AG04450 (cell line): ENCODE measurements around the gene TIMM10B. TPM values are rescaled to one million over a fixed set of nuclear protein-coding genes. Genes with fewer than 3 reads are reported as not detected.
A peak's percentile ranks its signal among the peaks of the same experiment; 100 is the strongest.

Experiments used
- CTCF ChIA-PET: fragments of 300-600, 350-600 bp; formaldehyde crosslinking; extraction: SDS; loops from one replicate; lab custom pipeline; 2022; ENCODE audit warnings: antibody characterized with exemption, inconsistent platforms; lab: Charles Lee
- POLR2A ChIA-PET: fragments of 350-600 bp; formaldehyde crosslinking; extraction: SDS; loops from one replicate; lab custom pipeline; 2021; ENCODE audit warnings: antibody characterized with exemption, inconsistent platforms; lab: Yijun Ruan, JAX
- DNase-seq: peaks from one replicate; pipeline ENCODE4 v3.0.0-alpha.2; 2011; ENCODE audit warnings: low read depth, low spot score
- H3K27ac ChIP-seq: one replicate; pipeline ENCODE4 v1.5.1; 2012; ENCODE audit warnings: low read depth, low read length, control low read depth
- H3K27me3 ChIP-seq: one replicate; pipeline ENCODE4 v1.6.0; 2012; ENCODE audit warnings: low read length; ENCODE audit not compliant: control insufficient read depth, insufficient read depth
- H3K4me3 ChIP-seq: 2 replicates; pipeline ENCODE4 v1.5.1; 2011; ENCODE audit warnings: mild to moderate bottlenecking, low read depth, low read length, control low read depth
- H3K9me3 ChIP-seq: 2 replicates; pipeline ENCODE4 v1.5.1; 2012; ENCODE audit warnings: low read length; ENCODE audit not compliant: control insufficient read depth, insufficient read depth
- polyA plus RNA-seq: library from polyadenylated mRNA; depleted of rRNA; stranded (reverse); fragments of >200 nt; gene quantifications from 2 replicates; pipeline ENCODE4 v1.2.3, GENCODE V29; 2011
- TF ChIP-seq, protein P1 (sequence below): IDR thresholded peaks from 2 replicates; pipeline ENCODE4 v1.5.1; 2011; ENCODE audit warnings: low read depth, low read length, control low read depth, inconsistent platforms

The TIMM10B gene
- polyA plus RNA-seq, 1 experiment: 33.1 TPM

GRCh38 chr11:6480299-6480914 lies 894 bp upstream of the TIMM10B start:
- TF ChIP-seq, protein P1, sequence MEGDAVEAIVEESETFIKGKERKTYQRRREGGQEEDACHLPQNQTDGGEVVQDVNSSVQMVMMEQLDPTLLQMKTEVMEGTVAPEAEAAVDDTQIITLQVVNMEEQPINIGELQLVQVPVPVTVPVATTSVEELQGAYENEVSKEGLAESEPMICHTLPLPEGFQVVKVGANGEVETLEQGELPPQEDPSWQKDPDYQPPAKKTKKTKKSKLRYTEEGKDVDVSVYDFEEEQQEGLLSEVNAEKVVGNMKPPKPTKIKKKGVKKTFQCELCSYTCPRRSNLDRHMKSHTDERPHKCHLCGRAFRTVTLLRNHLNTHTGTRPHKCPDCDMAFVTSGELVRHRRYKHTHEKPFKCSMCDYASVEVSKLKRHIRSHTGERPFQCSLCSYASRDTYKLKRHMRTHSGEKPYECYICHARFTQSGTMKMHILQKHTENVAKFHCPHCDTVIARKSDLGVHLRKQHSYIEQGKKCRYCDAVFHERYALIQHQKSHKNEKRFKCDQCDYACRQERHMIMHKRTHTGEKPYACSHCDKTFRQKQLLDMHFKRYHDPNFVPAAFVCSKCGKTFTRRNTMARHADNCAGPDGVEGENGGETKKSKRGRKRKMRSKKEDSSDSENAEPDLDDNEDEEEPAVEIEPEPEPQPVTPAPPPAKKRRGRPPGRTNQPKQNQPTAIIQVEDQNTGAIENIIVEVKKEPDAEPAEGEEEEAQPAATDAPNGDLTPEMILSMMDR: no peak
- no peaks in the 10 kb centered on the region; the same call in 1 of the 2 replicates for H3K9me3 ChIP-seq
- ChIA-PET POLR2A (no interaction called here), CTCF (no interaction called here)
- peak overlapping the region; percentile 90 for H3K27ac ChIP-seq
- peak overlapping the region; percentile 97 for H3K4me3 ChIP-seq
- no peak for DNase-seq
- H3K27me3 ChIP-seq: no peaks in the 10 kb centered on the region

GRCh38 chr11:6481924-6482275 lies 599 bp downstream of the TIMM10B start:
- Histone ChIP-seq H3K27me3 (no peaks in the 10 kb centered on the region), H3K9me3 (no peaks in the 10 kb centered on the region; the same call in 1 of the 2 replicates), H3K4me3 (peak overlapping the region; percentile 97), H3K27ac (peak overlapping the region; percentile 94)
- DNase-seq: no peak
- TF ChIP-seq, protein P1: no peak
- ChIA-PET CTCF (interaction anchor here (0.7 to 2.7 kb wide), 5 partner anchors 14 to 201 kb away, joined by 3 to 25 read pairs (median 4); partner anchors contain the start of gene MRPL17), POLR2A (interaction anchor here (0.7 to 1.9 kb wide), 6 partner anchors 9 to 162 kb away, joined by 3 to 6 read pairs (median 4); partner anchors contain the start of genes CAVIN3, SMPD1, TAF10 and TRIM3)

DNA sequence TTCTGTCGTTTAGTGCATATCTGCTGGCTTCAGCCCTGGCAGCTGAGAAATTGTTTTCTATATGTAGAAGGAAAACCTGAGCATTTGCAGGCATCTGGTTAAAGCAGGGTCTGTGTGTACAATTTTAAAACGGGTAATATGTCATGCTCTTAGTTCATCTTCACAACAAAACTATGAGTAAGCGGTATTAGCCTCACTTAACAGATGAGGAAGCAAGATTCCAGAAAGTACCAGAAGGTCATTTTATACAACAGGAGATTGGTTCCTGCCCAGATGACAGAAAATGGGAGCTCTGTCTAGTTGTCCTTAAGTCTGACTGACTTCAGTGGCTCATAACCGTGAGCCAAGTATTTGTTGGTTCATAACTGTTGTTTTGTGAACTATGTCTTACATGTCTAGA lies 1.1 kb downstream of the TIMM10B start:
- no peak for DNase-seq
- TF ChIP-seq, protein P1: no peak
- Histone ChIP-seq H3K9me3 (no peaks in the 10 kb centered on the region; the same call in 1 of the 2 replicates), H3K27me3 (no peaks in the 10 kb centered on the region), H3K4me3 (peak overlapping the region; percentile 97), H3K27ac (no peak overlapping the region)
- ChIA-PET CTCF (interaction anchor here (0.7 to 2.7 kb wide), 4 partner anchors 14 to 201 kb away, joined by 3 to 25 read pairs (median 5); partner anchors contain the start of gene MRPL17), POLR2A (interaction anchor here (1.7 to 1.9 kb wide), 2 partner anchors 92 to 103 kb away, joined by 4 to 6 read pairs; partner anchors contain the start of gene SMPD1)

DNA sequence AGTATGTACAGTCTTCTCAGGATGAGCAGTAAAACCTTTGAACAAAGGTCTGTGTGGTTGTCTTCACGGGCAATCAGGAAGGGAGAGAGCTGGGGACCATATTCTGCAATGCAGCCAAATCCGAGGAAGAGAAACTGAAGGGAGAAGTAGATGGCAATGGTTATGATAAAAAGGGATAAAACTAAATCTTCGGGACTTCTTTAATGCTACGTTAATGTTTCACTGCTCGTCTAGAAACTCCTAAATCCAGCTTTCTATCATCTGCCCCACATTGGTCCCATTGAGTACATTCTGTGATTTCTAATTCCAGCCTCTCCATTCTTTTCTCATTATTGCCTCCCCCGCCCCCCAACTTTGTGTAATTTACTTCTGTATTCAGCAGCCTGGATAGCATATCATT lies 1.7 kb downstream of the TIMM10B start:
- TF ChIP-seq, protein P1: no peak
- no peak for DNase-seq
- Histone ChIP-seq H3K9me3 (no peaks in the 10 kb centered on the region; the same call in 1 of the 2 replicates), H3K4me3 (no peak overlapping the region), H3K27ac (no peak overlapping the region), H3K27me3 (no peaks in the 10 kb centered on the region)
- POLR2A ChIA-PET: no interaction called here
- CTCF ChIA-PET: interaction anchor here (1.1 to 2.7 kb wide), 2 partner anchors 104 to 200 kb away, joined by 3 to 25 read pairs; partner anchors contain the start of gene MRPL17

DNA sequence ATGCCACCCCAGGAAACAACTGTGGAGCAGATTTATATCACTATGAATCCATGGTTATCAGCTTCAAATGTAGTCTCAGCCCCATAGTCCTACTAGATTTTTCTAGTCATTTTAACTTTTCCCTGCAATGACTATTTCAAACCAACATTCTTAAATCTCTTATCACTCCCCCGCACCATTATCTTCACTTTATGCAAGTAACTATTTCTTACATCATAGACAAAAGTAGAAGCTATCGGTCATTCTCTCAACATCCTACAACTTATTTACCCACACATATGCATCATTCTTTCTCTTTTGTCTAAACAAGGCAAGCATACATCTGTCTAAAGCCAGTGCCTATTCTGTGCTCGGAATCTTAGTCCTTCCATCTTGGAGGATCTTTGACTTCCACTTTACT lies 4.4 kb downstream of the TIMM10B start:
- Histone ChIP-seq H3K4me3 (no peak overlapping the region), H3K27ac (no peak overlapping the region), H3K27me3 (no peaks in the 10 kb centered on the region), H3K9me3 (no peaks in the 10 kb centered on the region; the same call in 1 of the 2 replicates)
- no peak for DNase-seq
- TF ChIP-seq, protein P1: no peak
- POLR2A ChIA-PET: interaction anchor here (1.3 kb wide), 1 partner anchor 13 kb away, joined by 3 read pairs; no protein-coding TSS in a partner anchor
- CTCF ChIA-PET: interaction anchor here (0.5 to 1.8 kb wide), 5 partner anchors 20 to 220 kb away, joined by 4 to 10 read pairs (median 6); partner anchors contain the start of gene MRPL17
